NCI-H2107 (cell line): ENCODE measurements around the gene TERT.

Experiments
- DNase-seq: peaks from one replicate; lab custom pipeline; 2025; lab: John Stamatoyannopoulos, UW

TERT gene

DNA sequence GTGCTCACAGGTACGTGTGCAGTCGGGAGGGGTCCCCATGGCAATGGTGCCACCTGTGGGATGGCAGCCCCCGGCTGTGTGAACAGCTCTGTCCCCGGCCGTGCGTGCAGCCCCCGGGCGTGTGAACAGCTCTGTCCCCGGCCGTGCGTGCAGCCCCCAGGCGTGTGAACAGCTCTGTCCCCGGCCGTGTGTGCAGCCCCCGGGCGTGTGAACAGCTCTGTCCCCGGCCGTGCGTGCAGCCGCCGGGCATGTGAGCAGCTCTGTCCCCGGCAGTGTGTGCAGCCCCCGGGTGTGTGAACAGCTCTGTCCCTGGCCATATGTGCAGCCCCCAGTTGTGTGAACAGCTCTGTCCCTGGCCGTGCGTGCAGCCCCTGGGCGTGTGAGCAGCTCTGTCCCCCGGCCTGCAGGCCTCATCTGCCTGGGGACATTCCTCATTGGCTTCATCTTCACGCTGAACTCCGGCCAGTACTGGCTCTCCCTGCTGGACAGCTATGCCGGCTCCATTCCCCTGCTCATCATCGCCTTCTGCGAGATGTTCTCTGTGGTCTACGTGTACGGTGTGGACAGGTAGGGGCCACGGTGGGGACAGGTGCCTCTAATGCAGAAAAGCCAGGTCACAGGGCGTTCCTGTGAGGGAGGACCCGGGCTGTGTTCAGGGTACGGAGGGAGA lies 75.6 kb downstream of the TERT start:
- no peak for DNase-seq

DNA sequence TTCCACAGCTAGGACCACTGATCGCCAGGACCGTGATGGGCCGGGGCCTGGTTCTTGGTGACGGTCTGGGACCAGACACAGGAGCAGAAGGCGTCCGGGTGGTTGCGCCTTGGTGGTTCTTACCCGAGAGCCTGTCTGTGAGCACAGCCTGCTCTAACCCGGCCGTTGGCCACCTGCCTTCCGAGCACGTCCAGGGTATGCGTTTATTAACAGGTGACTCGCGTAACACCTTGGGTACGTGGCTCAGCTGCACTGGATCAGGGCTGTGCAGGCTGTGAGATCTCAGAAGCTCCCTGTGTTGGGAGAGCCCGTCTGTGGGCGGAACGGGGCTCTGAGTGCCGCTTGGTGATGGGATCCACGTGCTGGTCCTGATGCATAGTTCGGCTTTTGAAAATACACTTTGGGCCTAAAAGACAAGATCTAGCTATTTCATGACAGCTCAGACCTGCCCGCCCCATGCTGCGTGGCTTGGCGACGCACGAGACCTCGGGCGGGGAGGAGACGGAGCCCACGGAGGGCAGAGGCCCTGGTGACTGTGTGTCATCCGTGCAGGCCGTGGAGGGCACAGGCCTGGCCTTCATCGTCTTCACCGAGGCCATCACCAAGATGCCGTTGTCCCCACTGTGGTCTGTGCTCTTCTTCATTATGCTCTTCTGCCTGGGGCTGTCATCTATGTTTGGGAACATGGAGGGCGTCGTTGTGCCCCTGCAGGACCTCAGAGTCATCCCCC lies 76.4 kb downstream of the TERT start:
- no peak for DNase-seq

DNA sequence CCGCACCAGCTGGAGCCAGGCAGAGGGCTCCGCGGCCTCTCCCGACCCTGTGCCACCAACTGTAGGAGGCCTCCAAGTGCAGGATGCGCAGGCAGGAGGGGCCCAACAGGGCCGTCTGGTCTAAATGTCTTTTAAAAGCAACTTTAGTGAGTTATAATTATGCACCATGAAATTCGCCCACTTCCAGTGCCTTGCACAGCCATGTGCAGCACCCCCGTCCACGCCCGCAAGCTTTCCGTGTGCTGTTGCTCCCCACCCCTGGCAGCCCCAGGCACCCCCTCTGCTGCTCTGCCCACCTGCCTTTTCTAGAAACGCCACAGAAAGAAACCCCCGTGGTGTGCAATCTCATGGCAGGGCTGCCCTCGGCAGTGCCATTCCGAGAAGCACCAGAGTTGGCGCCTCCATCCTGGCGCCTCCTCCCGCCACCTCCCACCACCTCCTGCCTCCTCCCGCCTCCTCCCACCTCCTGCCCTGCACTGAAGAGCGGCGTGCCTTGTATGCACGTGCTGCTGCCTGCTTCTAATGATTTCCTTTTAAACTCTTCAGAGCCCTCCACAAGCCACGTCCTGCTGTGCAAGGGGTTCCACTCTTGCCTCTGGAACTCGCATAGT lies 77.2 kb downstream of the TERT start:
- no peak for DNase-seq

DNA sequence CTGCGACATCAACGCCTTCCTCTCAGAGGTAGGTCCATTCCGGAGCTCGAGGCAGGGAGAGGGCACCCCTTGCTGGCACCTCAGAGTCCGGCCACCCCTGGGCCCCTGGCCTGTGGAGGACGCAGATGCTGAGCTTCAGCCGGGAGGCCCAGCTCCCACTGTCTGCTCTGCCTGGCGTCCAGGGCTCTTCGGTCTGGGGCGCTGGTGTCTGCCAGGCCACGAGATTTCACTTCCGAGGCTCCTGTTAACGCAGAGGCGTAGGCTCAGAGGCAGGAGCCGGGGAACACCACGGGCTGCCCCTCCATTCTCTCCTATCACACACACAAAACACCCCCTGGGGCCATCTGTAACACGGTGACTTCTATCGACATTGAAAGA lies 78.0 kb downstream of the TERT start:
- DNase-seq = no peak

DNA sequence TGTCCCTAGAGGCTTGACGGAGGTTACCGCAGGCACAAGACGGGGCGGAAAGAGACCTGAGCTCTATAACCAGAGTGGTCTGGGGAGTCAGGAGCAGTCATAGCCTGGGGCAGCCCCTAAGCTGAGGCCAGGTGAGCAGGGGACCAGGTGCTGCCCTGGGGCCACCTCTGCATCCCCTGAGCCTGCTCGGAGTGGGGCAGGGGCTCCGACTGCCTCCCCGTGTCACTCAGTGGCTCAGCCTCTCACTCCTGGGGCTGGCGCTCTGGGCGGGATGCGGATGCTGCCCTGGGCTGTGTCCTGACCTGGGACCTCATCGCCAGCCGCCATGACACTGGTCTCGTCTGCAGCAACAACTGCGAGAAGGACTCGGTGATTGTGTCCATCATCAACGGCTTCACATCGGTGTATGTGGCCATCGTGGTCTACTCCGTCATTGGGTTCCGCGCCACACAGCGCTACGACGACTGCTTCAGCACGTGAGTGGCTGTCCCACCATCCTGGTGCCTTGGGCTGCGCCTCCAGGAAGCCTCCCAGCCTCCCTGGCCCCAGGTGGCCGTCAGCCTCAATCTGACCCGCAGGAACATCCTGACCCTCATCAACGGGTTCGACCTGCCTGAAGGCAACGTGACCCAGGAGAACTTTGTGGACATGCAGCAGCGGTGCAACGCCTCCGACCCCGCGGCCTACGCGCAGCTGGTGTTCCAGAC lies 78.5 kb downstream of the TERT start:
- DNase-seq = no peak

DNA sequence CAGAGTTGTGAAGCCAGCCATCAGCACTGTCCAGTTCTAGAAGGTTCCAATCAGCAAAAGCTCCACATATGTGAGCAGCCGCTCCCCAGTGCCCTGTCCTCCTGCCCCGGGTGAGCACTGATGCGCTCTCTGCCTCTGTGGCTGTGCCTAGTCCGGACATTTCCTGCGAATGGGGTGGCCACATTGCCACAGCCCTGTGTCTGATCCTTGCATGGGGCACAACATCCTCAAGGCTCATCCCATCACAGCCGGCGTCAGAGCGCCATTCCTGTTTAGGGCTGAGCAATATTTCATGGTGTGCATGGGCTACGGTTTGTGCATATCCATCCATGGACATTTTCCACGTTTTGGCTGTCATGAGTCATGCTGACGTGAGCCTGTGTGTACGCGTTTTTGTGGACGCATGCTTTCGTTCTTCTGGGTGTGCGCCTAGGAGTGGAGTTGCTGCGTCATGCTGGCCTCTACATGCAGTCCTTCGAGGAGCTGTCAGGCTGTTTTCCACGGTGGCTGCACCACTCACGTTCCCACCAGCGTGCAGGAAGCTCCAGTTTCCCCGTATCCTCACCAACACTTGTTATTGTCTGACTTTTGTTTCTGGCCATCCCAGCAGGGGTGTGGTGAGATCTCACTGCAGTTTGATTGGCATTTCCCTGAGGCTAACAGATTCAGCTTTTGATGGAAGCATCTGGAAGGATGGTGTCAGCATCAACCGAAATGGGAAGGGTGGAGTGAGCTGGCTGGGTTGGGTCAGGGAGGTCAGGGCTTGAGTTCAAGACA lies 79.4 kb downstream of the TERT start:
- no peak for DNase-seq

DNA sequence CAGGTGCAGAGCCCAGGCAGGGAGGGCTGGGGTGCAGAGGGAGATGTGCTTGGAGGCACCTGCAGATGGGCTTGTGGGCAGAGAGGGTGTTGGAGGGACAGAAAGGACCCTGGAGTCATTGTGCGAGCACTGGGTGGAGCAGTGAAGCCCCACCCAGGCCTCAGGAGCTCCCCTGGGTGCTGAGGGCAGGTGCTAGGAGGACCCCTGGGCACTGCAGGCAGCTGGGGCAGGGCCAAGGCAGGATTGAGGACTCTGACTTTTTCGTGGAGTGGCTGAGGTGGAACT lies 80.0 kb downstream of the TERT start:
- DNase-seq = peak; percentile 51

DNA sequence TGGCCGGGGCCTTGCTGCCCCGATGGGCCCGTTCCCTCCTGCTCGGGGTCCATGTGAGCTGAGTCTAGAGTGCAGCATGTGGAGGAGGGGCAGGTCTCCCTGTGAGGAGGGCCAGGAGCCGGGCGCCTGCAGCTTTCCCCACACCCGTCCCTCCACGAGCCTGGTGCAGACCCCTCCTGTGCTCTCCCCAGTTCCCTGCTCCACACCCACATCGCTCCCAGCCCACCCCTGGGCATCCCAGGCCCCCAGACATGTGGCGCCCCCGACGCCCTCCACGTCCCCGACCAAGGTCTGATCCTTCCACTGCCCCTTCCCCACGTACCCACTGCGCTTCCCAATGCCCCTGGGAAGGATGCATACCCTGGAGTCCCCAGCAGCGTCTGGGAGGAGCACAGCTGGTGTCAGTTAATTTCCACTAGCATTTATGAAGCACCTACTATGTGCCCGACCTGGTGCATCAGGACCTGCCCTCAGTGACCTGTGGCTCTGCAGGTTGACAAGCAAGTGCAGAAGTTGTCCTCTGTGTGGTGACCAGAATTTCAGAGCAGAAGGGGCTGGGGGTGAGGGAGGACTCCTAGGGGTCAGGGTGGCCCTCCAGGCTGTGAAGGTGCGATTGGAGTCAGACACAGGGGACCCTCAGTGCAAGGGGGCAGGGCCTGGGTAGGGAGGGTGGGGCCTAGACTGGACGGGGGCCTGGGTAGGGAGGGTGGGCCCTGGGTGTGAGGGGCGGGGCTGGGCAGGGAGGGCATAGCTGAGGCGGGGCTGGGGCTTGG lies 80.5 kb downstream of the TERT start:
- no peak for DNase-seq

DNA sequence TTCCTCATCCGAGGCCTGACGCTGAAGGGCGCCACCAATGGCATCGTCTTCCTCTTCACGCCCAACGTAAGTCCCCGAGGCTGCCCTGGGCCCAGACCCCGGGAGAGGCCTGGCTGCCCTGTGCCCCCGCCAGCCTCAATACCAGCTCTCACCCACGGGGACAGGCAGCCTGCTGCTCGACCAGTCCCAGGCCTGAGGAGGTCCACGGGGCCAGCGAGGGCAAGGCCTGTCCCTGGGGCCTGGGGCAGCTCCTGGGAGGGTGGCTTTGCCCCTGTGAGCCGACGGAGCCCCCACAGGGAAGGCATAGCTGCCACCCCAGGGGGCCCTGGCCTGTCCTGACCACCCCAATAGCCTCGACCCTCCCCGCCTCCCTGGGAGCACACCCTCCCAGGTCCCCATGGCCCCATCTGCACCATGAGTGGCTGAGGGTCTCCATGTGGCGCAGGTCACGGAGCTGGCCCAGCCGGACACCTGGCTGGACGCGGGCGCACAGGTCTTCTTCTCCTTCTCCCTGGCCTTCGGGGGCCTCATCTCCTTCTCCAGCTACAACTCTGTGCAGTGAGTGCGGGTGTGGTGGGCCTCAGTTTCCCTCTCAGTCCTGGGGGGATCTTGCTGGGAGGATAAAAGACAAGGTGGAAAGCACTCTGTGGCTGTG lies 81.2 kb downstream of the TERT start:
- no peak for DNase-seq

DNA sequence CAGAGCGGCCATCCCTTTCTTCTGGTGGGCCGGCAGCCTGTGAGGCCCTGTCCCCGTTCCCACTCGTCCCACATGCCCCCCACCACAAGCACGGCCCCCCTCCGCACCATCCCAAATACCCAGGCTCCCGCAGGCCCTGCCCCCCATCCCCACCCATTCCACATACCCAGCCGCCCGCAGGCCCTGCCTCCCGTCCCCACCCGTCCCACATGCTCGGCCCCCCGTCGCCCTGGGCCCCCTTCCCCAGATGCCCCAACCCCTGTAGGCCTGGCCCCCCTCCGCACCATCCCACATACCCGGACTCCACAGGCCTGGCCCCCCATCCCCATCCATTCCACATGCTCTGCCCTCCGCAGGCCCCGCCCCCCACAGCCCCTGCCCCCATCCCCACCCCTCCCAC lies 82.0 kb downstream of the TERT start:
- no peak for DNase-seq

DNA sequence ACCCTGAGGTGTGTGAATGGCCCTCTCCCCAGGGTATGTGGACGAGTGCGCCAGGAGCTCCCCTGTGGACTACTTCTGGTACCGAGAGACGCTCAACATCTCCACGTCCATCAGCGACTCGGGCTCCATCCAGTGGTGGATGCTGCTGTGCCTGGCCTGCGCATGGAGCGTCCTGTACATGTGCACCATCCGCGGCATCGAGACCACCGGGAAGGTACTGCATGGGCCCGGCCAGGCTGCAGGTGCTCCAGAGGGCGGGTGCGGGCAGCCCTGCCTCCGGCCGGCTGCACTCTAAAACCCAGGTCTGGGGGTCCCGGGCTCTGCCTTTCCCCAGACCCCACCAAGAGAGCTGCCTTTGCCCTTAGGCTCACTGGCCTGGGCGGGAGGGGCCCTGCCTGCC lies 82.6 kb downstream of the TERT start:
- DNase-seq = no peak

DNA sequence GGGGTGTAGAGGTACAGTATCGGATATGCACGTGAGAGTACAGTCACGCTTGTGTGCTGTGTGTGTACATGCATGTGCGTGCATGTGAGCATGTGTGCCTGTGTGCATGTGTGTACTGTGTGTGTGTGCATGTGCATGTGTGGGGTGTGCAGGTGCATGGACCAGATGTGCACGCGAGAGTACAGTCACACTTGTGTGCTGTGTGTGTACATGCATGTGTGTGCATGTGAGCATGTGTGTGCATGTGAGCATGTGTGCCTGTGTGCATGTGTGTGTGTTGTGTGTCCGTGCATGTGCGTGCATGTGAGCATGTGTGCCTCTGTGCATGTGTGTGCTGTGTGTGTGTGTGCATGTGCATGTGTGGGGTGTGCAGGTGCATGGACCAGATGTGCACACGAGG lies 83.2 kb downstream of the TERT start:
- no peak for DNase-seq

DNA sequence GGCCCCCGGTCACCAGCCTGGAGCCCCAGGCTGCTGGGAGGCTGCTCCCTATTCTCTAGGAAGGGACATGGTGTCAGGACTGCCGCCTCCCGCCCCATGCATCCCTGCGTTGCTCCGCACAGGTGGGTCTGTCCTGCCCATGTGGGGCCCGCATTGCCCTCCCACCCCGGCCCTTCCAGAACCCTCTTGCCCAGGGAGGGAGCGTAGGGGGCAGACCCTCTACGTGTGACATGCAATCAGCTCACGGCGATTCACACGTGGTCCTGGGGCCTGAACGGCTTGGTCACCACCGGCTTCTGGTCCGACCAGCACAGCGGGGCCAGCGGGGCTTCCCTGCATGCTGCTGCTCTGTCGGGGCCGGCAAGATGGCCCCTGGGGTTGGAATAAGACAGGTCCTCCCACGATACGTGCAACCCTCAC lies 84.0 kb downstream of the TERT start:
- DNase-seq = no peak

DNA sequence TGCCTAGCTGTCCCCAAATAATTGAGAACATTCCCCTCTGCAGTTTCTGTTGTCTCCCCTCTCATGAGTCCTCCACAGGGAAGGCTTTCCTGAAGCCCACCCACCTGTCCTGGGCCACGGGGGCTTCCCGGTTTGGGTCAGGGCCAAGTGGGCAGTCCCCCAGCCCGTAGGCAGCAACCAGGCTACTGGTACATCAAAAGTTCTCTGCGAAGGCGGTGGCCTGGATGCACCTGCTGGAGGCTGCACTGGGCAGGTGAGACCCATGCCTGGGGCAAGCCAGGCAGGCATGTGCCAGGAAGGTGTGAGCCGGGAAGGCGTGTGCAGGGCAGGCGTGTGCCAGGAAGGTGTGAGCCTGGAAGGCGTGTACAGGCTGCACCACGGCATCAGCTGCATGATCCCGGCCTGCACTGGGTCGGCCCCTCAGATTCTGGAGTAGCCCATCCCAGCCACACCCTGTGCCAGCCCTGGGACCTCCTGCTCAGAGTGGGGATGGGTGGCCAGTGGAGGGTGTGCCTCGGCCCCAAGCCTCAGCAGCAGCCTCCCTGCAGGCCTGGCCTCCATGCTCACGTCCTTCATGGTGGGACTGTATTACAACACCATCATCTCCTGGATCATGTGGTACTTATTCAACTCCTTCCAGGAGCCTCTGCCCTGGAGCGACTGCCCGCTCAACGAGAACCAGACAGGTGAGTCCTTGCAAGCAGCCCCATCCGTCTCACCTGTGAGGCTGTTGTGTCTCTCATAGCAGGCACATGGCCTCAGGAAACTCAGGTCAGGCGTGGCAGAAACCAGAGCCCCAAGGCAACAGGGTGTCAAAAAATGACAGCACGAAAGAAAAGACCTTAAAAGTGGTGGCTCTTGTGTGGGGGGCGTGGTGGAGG lies 84.7 kb downstream of the TERT start:
- no peak for DNase-seq

DNA sequence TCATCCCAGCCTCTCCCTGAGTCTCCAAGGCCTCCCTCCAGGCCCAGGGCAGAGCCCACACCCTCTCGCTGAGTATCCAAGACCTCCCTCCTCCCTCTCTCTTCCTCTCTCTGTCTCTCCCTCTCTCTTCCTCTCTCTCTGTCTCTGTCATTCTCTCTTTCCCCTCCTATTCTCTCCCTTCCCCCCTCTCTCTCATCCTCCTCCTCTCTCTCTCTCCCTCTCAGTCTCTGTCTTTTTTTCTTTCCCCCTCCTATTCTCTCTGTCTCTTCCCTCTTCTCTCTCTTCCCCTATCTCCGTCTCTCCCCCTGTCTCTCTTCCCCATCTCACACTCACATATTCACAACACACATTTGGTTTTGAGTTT lies 85.4 kb downstream of the TERT start:
- DNase-seq = no peak

DNA sequence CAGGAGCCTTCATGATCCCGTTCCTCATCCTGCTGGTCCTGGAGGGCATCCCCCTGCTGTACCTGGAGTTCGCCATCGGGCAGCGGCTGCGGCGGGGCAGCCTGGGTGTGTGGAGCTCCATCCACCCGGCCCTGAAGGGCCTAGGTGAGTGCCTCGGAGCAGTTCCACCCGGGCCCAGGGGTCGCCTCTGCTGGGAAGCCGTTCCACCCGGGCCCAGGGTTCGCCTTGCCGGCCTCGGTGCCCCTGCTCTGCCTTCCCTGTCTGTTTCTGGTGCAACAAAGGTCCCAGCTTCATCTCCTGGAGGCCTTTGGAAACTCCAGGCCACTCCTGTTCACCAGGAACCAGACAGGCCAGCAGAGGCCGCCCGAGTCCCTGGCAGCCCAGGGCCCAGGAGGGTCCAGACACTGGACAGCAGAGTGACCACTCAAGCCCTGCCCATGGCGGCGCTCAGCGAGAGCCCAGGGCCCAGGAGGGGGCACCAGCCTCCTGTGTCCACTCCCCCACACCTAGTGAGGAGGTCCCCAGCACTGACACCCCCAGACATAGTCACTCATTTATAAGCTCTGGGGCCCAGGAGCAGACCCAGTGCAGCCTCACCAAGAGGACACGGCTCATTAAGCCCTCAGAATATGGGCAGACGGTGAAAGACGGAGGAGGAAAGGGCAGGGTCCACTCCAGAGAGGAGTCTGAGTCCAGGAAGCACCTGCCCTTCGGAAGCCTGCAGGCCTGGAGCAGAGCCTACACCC lies 86.0 kb downstream of the TERT start:
- no peak for DNase-seq

DNA sequence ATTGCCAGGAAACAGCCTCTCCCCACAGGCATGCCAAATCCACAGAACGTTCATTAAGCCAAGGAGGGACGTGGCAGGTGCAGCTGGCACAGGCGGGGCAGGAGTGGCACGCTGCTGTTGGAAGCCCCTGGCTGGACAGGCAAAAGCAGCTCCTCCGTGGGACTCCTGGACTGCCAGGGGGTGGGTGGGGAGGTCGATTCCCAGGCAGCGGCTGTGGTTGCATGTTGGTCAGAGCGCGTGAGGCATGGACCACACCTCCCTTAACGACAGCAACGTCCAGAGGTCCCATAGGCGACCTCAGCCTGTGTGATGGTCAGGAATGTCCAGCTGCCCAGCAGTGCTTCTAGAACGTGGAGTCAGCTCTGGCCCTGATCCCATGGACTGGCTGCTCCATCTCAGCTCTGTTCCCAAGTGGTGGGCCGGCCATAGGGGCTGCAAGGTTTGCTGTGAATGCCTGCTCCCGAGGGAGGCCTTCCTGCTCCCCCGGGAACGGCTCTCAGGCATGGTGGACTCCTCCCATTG lies 86.6 kb downstream of the TERT start:
- no peak for DNase-seq

DNA sequence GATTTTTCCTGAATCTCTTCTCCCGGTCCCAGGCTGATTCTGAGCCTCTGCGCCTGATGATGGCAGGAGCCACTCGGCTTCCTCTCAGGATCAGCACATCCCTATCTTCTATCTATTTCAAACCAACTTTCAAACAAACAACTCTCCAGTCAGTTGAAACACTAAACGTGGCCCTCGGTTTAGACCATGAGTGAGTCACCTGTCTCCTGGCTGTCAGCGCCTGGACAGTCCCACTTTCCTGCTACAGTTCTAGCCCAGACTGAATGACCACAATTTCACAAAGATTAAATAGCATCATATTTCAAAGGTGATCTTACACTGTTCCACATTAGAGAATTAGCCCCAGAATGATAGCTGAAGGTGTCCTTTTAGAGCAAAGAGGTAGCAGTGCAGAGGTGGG lies 87.3 kb downstream of the TERT start:
- no peak for DNase-seq
